HCT116 (cell line): ENCODE data around the gene IGF2BP3.
"Not testable (repeated sequence)": the region's sequence is repeated elsewhere in the genome, so short reads cannot be mapped to it uniquely, and the experiment has no call there.

ENCODE experiments used
- CEBPB ChIP-seq: IDR thresholded peaks from 2 replicates; pipeline ENCODE4 v1.6.1; 2012; ENCODE audit warnings: low read depth
- ELF1 ChIP-seq: IDR thresholded peaks from 2 replicates; pipeline ENCODE4 v1.6.1; 2012; ENCODE audit warnings: low read depth, borderline replicate concordance
- JUND ChIP-seq: IDR thresholded peaks from 2 replicates; pipeline ENCODE4 v1.6.1; 2012
- POLR2A ChIP-seq: IDR thresholded peaks from 2 replicates; pipeline ENCODE4 v1.7.0; 2011; ENCODE audit warnings: borderline replicate concordance; ENCODE audit not compliant: insufficient read depth, insufficient read length; ENCODE audit errors: extremely low read depth
- RAD21 ChIP-seq: IDR thresholded peaks from 2 replicates; pipeline ENCODE4 v1.6.1; 2012; ENCODE audit warnings: low read depth, mild to moderate bottlenecking
- SIN3A ChIP-seq: IDR thresholded peaks from 2 replicates; pipeline ENCODE4 v1.6.1; 2012; ENCODE audit warnings: low read depth
- SP1 ChIP-seq: IDR thresholded peaks from 2 replicates; pipeline ENCODE4 v1.6.1; 2012; ENCODE audit warnings: low read depth
- ZNF274 ChIP-seq: fragments of 200-500 bp; sonication (Bioruptor generic); IDR thresholded peaks from 2 replicates; pipeline ENCODE4 v1.6.1; 2014; ENCODE audit warnings: mild to moderate bottlenecking, low read depth, low read length, inconsistent platforms
- TF ChIP-seq, protein P1 (sequence below), 3 experiments: fragments of 200-600 bp in 1 of 3; sonication (generic) in 1 of 3; IDR thresholded peaks in 2 of 3; conservative IDR thresholded peaks in 1 of 3; 2 replicates each; pipeline ENCODE4 v1.5.1; 2012 to 2017; ENCODE audit warnings: low read depth in 2 of 3, low read length in 2 of 3, antibody characterized with exemption in 1 of 3, borderline replicate concordance in 1 of 3, control low read depth in 1 of 3, mild to moderate bottlenecking in 1 of 3, mixed read lengths in 1 of 3, mixed run types in 1 of 3, moderate library complexity in 1 of 3; ENCODE audit not compliant: insufficient read depth in 1 of 3
- TF ChIP-seq, protein P2 (sequence below): IDR thresholded peaks from 2 replicates; pipeline ENCODE4 v1.6.1; 2012; ENCODE audit warnings: low read depth

- not testable (repeated sequence) for TF ChIP-seq RAD21, POLR2A, SP1, CEBPB, JUND, ZNF274, SIN3A, ELF1
- TF ChIP-seq, protein P1, sequence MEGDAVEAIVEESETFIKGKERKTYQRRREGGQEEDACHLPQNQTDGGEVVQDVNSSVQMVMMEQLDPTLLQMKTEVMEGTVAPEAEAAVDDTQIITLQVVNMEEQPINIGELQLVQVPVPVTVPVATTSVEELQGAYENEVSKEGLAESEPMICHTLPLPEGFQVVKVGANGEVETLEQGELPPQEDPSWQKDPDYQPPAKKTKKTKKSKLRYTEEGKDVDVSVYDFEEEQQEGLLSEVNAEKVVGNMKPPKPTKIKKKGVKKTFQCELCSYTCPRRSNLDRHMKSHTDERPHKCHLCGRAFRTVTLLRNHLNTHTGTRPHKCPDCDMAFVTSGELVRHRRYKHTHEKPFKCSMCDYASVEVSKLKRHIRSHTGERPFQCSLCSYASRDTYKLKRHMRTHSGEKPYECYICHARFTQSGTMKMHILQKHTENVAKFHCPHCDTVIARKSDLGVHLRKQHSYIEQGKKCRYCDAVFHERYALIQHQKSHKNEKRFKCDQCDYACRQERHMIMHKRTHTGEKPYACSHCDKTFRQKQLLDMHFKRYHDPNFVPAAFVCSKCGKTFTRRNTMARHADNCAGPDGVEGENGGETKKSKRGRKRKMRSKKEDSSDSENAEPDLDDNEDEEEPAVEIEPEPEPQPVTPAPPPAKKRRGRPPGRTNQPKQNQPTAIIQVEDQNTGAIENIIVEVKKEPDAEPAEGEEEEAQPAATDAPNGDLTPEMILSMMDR (IDR thresholded peaks at IDR 0.05 in 2 of 3, conservative IDR thresholded peaks at IDR 0.05 in 1 of 3; ENCODE audit: borderline replicate concordance in 1 of 3, insufficient read depth in 1 of 3, low read depth in 2 of 3, low read length in 2 of 3): not testable (repeated sequence)
- TF ChIP-seq, protein P2, sequence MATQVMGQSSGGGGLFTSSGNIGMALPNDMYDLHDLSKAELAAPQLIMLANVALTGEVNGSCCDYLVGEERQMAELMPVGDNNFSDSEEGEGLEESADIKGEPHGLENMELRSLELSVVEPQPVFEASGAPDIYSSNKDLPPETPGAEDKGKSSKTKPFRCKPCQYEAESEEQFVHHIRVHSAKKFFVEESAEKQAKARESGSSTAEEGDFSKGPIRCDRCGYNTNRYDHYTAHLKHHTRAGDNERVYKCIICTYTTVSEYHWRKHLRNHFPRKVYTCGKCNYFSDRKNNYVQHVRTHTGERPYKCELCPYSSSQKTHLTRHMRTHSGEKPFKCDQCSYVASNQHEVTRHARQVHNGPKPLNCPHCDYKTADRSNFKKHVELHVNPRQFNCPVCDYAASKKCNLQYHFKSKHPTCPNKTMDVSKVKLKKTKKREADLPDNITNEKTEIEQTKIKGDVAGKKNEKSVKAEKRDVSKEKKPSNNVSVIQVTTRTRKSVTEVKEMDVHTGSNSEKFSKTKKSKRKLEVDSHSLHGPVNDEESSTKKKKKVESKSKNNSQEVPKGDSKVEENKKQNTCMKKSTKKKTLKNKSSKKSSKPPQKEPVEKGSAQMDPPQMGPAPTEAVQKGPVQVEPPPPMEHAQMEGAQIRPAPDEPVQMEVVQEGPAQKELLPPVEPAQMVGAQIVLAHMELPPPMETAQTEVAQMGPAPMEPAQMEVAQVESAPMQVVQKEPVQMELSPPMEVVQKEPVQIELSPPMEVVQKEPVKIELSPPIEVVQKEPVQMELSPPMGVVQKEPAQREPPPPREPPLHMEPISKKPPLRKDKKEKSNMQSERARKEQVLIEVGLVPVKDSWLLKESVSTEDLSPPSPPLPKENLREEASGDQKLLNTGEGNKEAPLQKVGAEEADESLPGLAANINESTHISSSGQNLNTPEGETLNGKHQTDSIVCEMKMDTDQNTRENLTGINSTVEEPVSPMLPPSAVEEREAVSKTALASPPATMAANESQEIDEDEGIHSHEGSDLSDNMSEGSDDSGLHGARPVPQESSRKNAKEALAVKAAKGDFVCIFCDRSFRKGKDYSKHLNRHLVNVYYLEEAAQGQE: not testable (repeated sequence)
These were observed 43.5 kb upstream of the IGF2BP3 start for GRCh38 chr7:23513746-23514145.
